Lower leg skin (tissue), 3 donors: ENCODE results near the gene EPHX1.

Source experiments
- CTCF ChIP-seq, 3 donors: fragments of 450-650 bp; IDR thresholded peaks; one replicate each; pipeline ENCODE4 v1.5.1; 2016; ENCODE audit warnings: antibody characterized with exemption in 3 of 3, mild to moderate bottlenecking in 3 of 3, moderate library complexity in 2 of 3
- POLR2A ChIP-seq, 2 donors: fragments of 450-650 bp; IDR thresholded peaks; one replicate each; pipeline ENCODE4 v1.6.1; 2016 to 2017; ENCODE audit warnings: antibody characterized with exemption in 2 of 2, mild to moderate bottlenecking in 1 of 2, moderate library complexity in 1 of 2

DNA sequence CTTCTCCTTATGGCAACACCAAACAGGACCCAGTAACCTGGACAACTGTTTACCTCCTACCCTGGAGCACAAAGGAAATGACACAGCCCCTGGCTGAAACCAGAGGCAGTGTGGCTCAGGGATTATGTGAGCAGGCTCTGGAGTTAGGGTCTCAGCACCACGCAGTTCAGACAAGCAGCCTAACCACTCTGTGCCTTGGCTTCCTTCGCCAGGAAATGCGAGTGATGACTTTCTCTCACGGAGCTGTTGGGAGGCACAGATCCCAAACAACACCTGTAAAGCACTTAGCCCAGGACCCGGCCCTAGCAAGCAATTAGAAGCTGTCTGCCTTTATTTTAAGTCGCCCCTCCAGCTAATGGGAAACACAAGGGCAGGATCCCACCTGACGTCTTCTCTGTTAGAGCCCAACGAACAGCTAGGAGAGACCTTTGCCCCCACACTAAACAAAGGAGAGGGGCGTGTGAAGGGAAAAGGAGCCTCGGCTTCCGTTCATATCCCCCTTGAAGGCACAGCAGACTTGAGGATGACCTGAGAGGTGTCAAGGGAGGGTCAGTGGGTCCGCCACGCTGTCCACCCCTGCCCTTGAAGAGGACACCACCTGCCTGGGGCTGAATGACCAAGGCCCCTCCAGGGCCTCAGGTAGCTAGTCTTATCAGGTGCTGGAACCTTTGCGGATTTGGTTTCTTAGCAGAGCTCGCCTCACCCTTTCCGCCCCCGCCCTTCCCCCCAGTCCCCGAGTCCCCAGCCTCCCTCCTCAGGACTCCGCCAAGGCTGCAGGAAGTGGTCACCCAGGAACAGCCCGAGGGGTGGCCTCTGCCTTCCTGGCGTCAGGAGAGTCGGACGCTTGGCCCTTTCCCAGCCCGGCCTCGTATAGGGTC lies 71.4 kb downstream of the EPHX1 start:
- no peak for TF ChIP-seq CTCF (IDR thresholded peaks at IDR 0.05)
- no peak for TF ChIP-seq POLR2A (IDR thresholded peaks at IDR 0.05)
